ENCODE results near the gene SLC6A17.

DNA sequence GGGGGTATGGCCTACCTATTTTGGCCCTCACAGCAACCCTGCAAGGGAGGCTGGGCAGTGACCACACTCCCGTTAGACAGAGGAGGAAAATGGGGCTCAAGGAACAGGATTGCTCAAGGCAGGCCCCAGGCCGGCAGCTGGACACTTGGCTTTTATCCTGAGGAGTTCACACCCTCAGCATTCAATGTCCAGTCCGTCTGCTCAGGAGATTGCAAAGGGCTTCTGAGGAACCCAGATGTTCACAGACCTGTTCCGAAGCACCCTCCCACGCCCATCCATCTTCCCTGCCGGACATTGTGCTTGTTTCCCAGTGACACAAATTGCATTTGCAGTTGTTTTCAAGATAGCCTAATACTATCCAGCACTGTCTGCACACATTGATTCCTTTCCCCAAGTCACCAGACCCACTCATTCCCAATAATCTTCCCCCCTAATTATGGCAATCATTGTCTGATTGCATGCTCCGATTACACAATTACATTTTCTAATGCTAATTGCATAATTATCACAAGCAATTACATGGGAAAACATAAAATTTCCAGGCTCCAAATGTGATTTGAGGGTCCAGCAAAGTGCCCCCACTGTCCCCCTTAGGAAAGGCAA lies 42.3 kb upstream of the SLC6A17 start:
- TF ChIP-seq POLR2AphosphoS5 (IDR thresholded peaks at IDR 0.05; ENCODE audit: borderline replicate concordance, low read depth, low read length) (no peak), EZH2 (IDR thresholded peaks at IDR 0.05) (no peak)

Data from SK-N-MC (cell line).